H1 (cell line): ENCODE results near the gene DCK. TPM values are rescaled to one million over a fixed set of nuclear protein-coding genes. Genes with fewer than 3 reads are reported as not detected.

Source experiments
- CEBPB ChIP-seq: IDR thresholded peaks from 2 replicates; pipeline ENCODE4 v1.6.1; 2012; ENCODE audit warnings: low read depth, low read length
- JUND ChIP-seq: IDR thresholded peaks from 2 replicates; pipeline ENCODE4 v1.6.1; 2011; ENCODE audit warnings: mild to moderate bottlenecking, improper control_type of control experiment, low read length
- PHF8 ChIP-seq: fragments of 200-600 bp; sonication (generic); conservative IDR thresholded peaks from 2 replicates; pipeline ENCODE4 v1.7.1; 2012; ENCODE audit warnings: low read depth, mild to moderate bottlenecking, inconsistent platforms, low read length, moderate library complexity
- polyA plus RNA-seq, 7 experiments: library from polyadenylated mRNA; depleted of rRNA in 3 of 7; stranded (reverse) in 5 of 7; unstranded in 2 of 7; fragments of >200 nt in 5 of 7; fragments of 200-250 nt in 2 of 7; gene quantifications; 1 replicate in 5 of 7; 2 replicates in 1 of 7; 4 replicates in 1 of 7; pipeline versions ENCODE4 v1.2.1 to v1.2.3, GENCODE V29; 2011 to 2013; ENCODE audit warnings: missing spikeins in 2 of 7, mixed read lengths in 2 of 7
- total RNA-seq: library from RNA; stranded (reverse); fragmentation: NEBNext Ultra II Directional; extraction: Animal tissue kit (Norgen Biotek cat#: 25700); gene quantifications from 2 replicates; pipeline ENCODE4 v1.2.1, GENCODE V29; 2021

DCK gene
- total and polyA plus RNA-seq, 2 of the 8 experiments (the other 6 are each of a cell fraction or from before 2014, with no cell fraction given), result 4.8 to 18.1 TPM

GRCh38 chr4:71025654-71026053 lies 32.2 kb downstream of the DCK start (continued):
- TF ChIP-seq JUND (no peak), CEBPB (no peak), PHF8 (no peak)
- TF ChIP-seq, all 59 proteins: peak for 0
